GM18505 (cell line): ENCODE data around the gene TM4SF20.

ENCODE experiments used
- ATAC-seq: cut with Tn5 transposase; IDR thresholded peaks from one replicate; pipeline ENCODE4 v1.9.1; 2021; ENCODE audit not compliant: unreplicated experiment
- POLR2A ChIP-seq: IDR thresholded peaks from 4 replicates; pipeline ENCODE4 v1.6.1; 2011; ENCODE audit warnings: borderline replicate concordance; ENCODE audit not compliant: insufficient read depth, insufficient read length; ENCODE audit errors: extremely low read depth

The TM4SF20 gene

DNA sequence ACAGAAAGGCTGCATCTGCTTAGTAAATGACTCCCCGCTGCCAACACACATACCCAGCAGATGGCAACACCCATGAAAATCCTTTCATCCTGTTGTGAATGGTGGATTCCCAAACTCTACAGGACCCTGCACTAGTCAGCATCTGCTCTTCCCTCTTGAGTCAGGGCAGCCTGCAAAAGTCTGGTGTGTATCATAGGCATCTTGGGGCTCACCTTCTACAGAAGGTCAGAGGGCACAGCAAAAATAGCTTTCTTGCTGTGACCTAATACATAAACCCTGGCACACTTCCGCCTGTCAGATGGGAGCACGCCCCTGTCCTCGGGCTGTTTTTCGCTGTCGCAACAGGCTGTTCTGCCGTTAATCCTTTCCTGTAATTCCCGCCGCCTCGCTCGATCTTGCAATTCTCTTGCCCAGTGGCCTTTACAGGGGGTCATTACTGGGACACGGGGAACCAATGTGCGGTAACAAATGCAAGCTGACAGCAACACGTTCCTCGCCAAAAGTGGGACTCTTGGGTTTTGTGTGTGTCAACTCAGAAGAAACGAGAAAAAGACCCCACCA lies 28.6 kb upstream of the TM4SF20 start:
- TF ChIP-seq POLR2A: no peak
- no peak for ATAC-seq

DNA sequence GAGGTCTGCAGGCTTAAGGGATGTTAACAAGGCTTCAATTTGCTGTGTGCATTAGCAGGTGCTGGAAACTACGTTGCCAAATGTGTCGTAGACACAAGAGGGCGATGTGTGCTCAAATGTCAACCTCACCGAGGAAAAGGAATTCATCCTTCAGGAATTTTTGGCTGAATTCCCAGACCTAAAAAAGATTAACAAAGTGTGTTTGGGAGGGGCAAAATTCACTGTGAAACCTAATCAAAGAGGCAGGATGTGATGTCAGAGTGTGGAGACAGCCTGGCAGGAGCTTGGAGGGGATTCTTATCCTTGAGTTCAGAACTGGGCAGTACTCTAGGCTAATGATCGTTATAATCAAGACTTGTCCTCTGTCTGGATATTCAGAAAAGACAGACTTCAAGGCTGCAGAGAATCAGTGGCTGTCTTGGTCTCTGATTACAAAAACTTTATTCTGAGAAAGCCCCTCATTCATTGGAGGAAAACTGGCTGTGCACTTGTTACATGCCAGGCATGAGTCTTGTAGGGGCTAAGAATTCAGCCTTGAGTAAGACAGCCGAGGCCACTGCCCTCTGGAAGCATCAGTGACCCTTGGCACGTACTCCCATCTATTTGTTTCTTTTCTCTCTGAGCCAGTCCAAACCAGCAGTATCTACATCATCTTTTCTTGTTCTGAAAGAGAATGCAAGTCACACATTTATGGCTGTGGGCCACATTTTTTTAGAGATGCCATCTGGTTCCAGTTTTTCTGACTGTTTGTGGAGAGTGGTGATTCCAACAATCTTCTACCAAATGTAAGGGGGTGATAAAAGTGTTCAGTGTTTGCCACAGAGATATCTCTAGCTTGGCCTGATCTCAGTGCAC lies 27.3 kb upstream of the TM4SF20 start:
- ATAC-seq: no peak

DNA sequence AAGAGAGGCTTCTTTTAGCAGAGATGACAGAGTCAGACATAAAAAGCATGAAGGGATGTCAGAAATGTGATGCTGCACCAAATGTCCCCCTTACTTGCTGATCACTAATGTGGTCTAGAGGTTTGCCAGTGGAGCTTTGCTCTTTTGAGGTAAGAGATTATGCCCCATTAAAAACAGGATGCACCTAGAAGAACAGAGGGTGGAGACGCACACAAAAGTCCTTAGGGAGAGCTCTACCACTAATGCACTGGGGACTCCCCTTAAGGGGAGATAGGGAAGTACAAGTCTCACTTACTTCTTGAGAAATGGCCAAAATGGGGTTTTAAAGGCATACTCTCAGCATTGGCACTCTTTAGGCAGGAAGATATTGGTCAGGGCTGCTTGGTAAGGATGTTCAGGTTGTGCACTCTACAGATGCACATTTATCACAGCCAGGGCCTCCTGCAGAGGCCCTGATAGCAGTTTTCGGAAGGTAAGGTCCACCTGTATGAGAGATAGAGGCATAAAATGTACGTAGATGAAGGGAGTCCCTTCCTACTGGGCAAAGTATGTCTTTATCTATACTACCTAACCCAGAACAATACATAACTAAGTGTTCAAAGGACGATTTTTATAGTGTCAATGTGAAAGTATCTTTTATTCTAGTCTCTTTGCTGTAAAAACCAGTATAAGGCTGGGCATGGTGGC lies 25.6 kb upstream of the TM4SF20 start:
- TF ChIP-seq POLR2A: no peak
- no peak for ATAC-seq

More for the DNA sequence above, 27.3 kb upstream of the TM4SF20 start:
- no peak for TF ChIP-seq POLR2A

DNA sequence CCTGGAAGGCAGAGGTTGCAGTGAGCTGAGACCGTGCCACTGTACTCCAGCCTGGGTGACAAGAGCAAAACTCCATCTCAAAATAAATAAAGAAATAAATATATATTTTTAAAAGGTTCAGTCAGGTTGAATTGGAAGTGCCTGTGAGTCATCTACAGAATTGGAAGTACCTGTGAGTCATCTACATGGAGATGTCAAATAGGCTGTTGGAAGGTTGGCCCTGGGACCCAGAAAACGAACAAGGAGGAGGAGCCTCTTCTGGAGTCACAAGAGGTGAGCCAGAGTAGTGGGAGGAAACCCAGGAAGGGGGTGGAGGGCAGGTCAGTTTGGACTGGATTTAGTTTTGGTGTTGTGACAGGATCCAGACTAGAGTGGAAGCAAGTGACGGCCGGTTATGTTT lies 23.9 kb upstream of the TM4SF20 start:
- TF ChIP-seq POLR2A: no peak
- no peak for ATAC-seq

DNA sequence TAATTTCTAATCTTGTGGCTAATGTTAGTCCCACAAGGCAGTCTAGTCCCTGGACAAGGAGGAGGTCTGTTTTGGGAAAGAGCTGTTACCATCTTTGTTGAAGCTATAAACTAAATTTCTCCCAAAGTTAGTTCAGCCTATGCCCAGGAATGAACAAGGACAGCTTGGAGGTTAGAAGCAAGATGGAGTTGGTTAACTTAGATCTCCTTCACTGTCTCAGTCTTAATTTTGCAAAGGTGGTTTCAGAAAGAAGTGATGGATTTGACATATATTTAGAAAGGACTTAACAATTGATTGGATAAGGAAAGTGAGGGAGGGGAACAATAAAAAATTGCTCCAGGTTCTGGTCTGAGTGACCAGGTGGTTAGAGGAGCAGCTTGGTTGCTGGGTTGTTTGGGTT lies 23.2 kb upstream of the TM4SF20 start:
- TF ChIP-seq POLR2A: no peak
- ATAC-seq: no peak

DNA sequence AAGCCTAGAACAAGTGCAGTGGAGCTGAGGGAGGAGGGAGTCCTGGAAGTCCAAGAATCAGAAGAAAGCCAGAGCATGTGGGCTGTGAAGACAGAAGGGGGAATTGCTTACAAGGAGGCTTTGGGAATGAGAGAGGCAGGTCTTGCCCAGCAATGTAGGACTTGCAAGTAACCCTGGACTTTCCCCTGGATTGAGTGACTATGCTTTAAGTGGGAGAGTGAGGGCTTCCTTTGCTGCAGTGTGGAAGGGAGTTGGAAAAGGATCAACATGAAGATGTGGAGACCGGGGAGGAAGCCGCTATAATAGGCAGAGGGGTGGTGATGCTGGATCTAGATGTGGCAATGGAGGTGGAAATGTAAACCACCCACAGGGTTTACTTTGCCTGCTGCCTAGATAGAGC lies 22.4 kb upstream of the TM4SF20 start:
- ATAC-seq: no peak

DNA sequence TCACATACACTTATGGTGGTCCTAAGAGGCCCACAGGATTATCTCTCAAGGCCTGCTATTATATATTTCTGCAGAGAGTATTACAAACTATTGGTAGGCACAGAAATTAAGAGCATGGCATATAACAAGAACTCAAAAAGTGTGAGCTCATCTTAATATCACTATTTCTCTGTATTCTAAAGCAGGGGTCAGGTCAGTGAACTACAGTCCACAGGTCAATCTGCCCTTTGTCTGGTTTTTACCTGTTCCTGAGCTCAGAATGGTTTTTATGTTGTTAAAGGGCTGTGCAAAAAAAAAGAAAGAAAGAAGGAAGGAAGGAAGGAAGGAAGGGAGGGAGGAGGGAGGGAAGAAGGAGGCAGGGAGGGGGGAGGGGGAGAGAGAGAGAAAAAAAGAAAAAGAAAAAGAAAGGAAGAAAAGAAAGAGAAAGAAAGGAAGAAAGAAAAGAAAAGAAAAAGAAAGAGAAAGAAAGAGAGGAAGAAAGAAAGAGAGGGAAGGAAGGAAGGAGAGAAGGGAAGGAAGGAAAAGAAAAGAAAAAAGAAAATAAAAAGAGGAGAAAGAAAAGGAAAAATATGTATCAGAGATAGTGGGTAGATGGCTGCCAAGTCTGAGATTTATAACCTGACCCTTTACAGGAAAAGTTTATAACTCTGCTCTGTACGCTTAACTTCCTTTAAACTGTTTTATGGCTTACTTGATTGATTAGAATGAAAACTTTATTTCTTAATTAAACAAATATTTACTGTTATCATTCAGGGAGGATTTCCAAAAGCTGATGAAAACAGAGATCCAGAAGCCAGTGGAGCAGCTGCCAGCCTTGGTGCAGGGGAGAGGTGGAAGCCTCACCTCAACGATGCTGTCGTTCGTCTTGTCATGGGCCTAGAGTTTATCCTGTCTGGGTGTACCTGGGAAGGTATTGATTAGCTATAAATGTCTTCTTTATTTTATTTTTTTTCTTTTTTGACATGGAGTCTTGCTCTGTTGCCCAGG lies 19.9 kb upstream of the TM4SF20 start:
- no peak for ATAC-seq
- no peak for TF ChIP-seq POLR2A

More for the DNA sequence above, 22.4 kb upstream of the TM4SF20 start:
- no peak for TF ChIP-seq POLR2A

GRCh38 chr2:227397562-227397961 lies 18.5 kb upstream of the TM4SF20 start:
- TF ChIP-seq POLR2A: no peak
- ATAC-seq: no peak

DNA sequence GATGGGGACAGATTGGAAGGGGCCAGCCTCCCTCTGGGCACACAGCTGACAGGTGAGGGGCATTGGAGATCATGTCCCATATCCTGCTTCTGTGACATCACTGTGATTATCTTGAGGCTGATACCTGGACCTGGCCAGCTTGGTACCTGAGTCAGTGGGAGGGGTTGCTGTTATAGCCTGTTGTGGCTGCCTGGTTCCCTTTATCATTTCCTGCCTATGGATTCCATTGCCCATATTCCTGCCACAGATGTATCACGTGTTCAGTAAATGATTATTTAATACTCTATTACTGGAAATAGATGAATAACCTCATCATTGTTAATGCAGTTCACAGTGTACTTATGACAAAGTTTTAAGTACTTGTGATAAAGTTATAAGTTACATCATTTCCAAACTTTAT lies 16.4 kb upstream of the TM4SF20 start:
- ATAC-seq: no peak
- no peak for TF ChIP-seq POLR2A

- TF ChIP-seq POLR2A: no peak
- ATAC-seq: no peak
Observed at GRCh38 chr2:227394401-227394800, 15.3 kb upstream of the TM4SF20 start.

DNA sequence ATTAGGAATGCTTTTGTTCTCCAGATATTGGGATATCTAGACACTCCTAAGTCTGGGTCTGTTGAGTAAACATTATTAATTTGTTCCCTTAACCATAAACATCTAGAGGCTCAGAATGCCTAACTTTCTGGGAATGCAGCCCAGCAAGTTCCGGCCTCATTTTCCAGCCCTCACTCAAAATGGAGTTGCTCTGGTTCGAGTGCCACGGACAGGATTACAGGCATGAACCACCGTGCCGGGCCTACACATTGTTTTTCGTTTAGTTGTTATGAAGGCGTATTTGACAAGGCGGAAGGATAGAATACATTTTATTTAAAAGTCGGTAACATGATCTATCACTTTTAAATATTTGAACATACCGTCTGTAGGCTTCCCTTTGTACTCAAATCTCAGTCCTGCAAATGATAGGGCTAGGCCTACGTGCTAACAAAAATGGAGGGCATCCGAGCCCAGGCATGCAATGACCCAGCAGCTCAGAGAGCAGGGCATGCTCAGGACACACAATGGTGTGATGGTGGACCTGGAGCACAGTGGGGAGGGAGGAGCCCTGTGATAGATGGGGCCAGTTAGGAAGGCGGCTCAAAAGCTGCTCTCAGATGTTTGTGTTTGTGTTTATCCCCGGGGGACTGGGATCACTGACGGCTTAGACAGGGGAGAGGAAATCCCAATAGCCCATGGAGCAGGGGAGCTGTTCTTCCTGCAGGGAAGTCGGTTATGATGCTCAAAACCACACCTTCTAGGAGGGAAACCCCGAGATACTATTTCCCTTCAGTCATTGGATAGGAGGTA lies 11.6 kb upstream of the TM4SF20 start:
- ATAC-seq: no peak
- TF ChIP-seq POLR2A: no peak

- TF ChIP-seq POLR2A: no peak
- no peak for ATAC-seq
Observed at GRCh38 chr2:227389661-227390060, 10.6 kb upstream of the TM4SF20 start.
